K562 (cell line): Measurements from ENCODE around the gene IGSF21. TPM values are rescaled to one million over a fixed set of nuclear protein-coding genes. Genes with fewer than 3 reads are reported as not detected.

Source experiments
- ATAC-seq: fragments of 200-7000 bp; cut with Tn5 transposase; 3 replicates; pipeline ENCODE4 v1.9.1; 2020; ENCODE audit warnings: moderate library complexity
- BruUV-seq: library from RNA; stranded (reverse); fragments of 400-500 nt; replicated peaks from 2 replicates; lab custom pipeline; 2021; lab: Mats Ljungman, UMichigan
- CTCF ChIA-PET: fragments of 300-600 bp; formaldehyde crosslinking; extraction: SDS; loops from one replicate; lab custom pipeline; 2021; ENCODE audit warnings: low intra/inter-chr PET ratio; lab: Yijun Ruan, JAX
- POLR2A ChIA-PET: fragments of 300-600, 350-650 bp; sonication (Branson Sonifier 250); formaldehyde crosslinking; extraction: SDS; loops from one replicate; lab custom pipeline; 2021; ENCODE audit warnings: antibody characterized with exemption, inconsistent platforms; lab: Yijun Ruan, JAX
- DNase-seq, 4 experiments: peaks; one replicate each; pipeline versions ENCODE4 v3.0.0 to v3.0.0-alpha.2; 2011 to 2018; ENCODE audit warnings: low spot score in 3 of 4, mixed read lengths in 3 of 4; ENCODE audit errors: extremely low read depth in 1 of 4
- FAIRE-seq: peaks from 2 replicates; lab custom pipeline; 2011; peaks lifted over from hg19 to GRCh38; lab: Jason Lieb, UNC
- H2AFZ ChIP-seq: 2 replicates; pipeline ENCODE4 v1.6.0; 2011; ENCODE audit warnings: low read depth, low read length, control low read depth, inconsistent platforms
- H3K27ac ChIP-seq: fragments of 200-600 bp; 3 replicates; pipeline ENCODE4 v1.8.0; 2011; ENCODE audit warnings: low read depth, mild to moderate bottlenecking, control low read depth, inconsistent platforms, low read length, moderate library complexity, mixed read lengths; ENCODE audit errors: extremely low read depth
- H3K27me3 ChIP-seq, 2 experiments: fragments of 300-600 bp in 1 of 2; 2 replicates in 1 of 2; 3 replicates in 1 of 2; pipeline versions ENCODE4 v1.6.0 to v1.8.0; 2011; ENCODE audit warnings: inconsistent platforms in 2 of 2, low read length in 2 of 2, mild to moderate bottlenecking in 1 of 2, mixed read lengths in 1 of 2, moderate library complexity in 1 of 2; ENCODE audit not compliant: control insufficient read depth in 2 of 2, insufficient read depth in 2 of 2
- H3K36me3 ChIP-seq: fragments of 300-600 bp; 3 replicates; pipeline ENCODE4 v1.8.0; 2011; ENCODE audit warnings: mild to moderate bottlenecking, low read length, inconsistent platforms; ENCODE audit not compliant: control insufficient read depth, insufficient read depth
- H3K4me1 ChIP-seq, 2 experiments: fragments of 200-600 bp in 1 of 2; replicated peaks in 1 of 2; 2 replicates in 1 of 2; 3 replicates in 1 of 2; pipeline versions ENCODE4 v1.5.1 to v1.8.0; 2011; ENCODE audit warnings: inconsistent platforms in 2 of 2, low read length in 2 of 2, mild to moderate bottlenecking in 1 of 2, mixed read lengths in 1 of 2, moderate library complexity in 1 of 2; ENCODE audit not compliant: control insufficient read depth in 2 of 2, insufficient read depth in 2 of 2
- H3K4me2 ChIP-seq: 2 replicates; pipeline ENCODE4 v1.6.1; 2011; ENCODE audit warnings: low read length, control low read depth, inconsistent platforms, mixed read lengths; ENCODE audit not compliant: insufficient read depth
- H3K4me3 ChIP-seq: fragments of 200-600 bp; sonication (generic), shearing (Covaris generic); 2 replicates; pipeline ENCODE4 v1.5.1; 2016; ENCODE audit warnings: control low read depth, inconsistent platforms
- H3K79me2 ChIP-seq: fragments of 200-600 bp; 3 replicates; pipeline ENCODE4 v1.8.0; 2011; ENCODE audit warnings: low read length, inconsistent platforms; ENCODE audit not compliant: control insufficient read depth, insufficient read depth
- H3K9ac ChIP-seq, 2 experiments: 2 replicates each; pipeline versions ENCODE4 v1.6.0 to v1.6.1; 2011; ENCODE audit warnings: low read depth in 2 of 2, low read length in 2 of 2, control low read depth in 1 of 2, inconsistent platforms in 1 of 2, mild to moderate bottlenecking in 1 of 2, mixed read lengths in 1 of 2; ENCODE audit not compliant: insufficient read depth in 1 of 2
- H3K9me1 ChIP-seq: one replicate; pipeline ENCODE4 v1.6.0; 2011; ENCODE audit warnings: inconsistent platforms, mild to moderate bottlenecking, low read length, moderate library complexity; ENCODE audit not compliant: control insufficient read depth, insufficient read depth
- H3K9me3 ChIP-seq: replicated peaks from 2 replicates; pipeline ENCODE4 v1.5.1; 2011; ENCODE audit warnings: low read depth, low read length, inconsistent platforms; ENCODE audit not compliant: control insufficient read depth, insufficient read depth
- H4K20me1 ChIP-seq: replicated peaks from 2 replicates; pipeline ENCODE4 v1.6.1; 2011; ENCODE audit warnings: low read length, inconsistent platforms, mixed read lengths; ENCODE audit not compliant: control insufficient read depth, insufficient read depth
- CAMTA2 ChIP-seq: fragments of 250-450 bp; sonication (Bioruptor Pico); conservative IDR thresholded peaks from 2 replicates; pipeline ENCODE4 v1.5.1; 2022
- EHMT2 ChIP-seq: fragments of 450-650 bp; IDR thresholded peaks from 2 replicates; pipeline ENCODE4 v1.6.1; 2018; ENCODE audit warnings: antibody characterized with exemption
- GTF2A2 ChIP-seq: IDR thresholded peaks from 2 replicates; pipeline ENCODE4 v1.6.1; 2016; ENCODE audit warnings: mild to moderate bottlenecking, missing genetic modification characterization, missing compliant biosample characterization
- NR2C2 ChIP-seq, 2 experiments: fragments of 200-800 bp in 1 of 2; sonication (Bioruptor generic) in 1 of 2; sonication (generic) in 1 of 2; formaldehyde crosslinking in 1 of 2; IDR thresholded peaks; 2 replicates each; pipeline versions ENCODE4 v1.6.1 to v1.8.0; 2016 to 2022; ENCODE audit warnings: mild to moderate bottlenecking in 1 of 2, missing compliant biosample characterization in 1 of 2, missing genetic modification characterization in 1 of 2, missing genetic modification reagents in 1 of 2
- POU5F1 ChIP-seq: fragments of 150-350 bp; IDR thresholded peaks from 2 replicates; pipeline ENCODE4 v1.6.1; 2014; ENCODE audit warnings: borderline replicate concordance, low read length, low read depth, mild to moderate bottlenecking; ENCODE audit not compliant: partially characterized antibody
- RBM25 ChIP-seq: fragments of 200-400 bp; formaldehyde crosslinking; IDR thresholded peaks from 2 replicates; pipeline ENCODE4 v1.6.1; 2018; ENCODE audit warnings: low read length, low read depth, moderate library complexity; ENCODE audit not compliant: severe bottlenecking
- SLC30A9 ChIP-seq: fragments of 250-450 bp; sonication (Bioruptor Pico); IDR thresholded peaks from 2 replicates; pipeline ENCODE4 v1.8.0; 2022; ENCODE audit warnings: mild to moderate bottlenecking, moderate library complexity
- SNRNP70 ChIP-seq: fragments of 200-400 bp; formaldehyde crosslinking; optimal IDR thresholded peaks from 2 replicates; pipeline ENCODE3; 2017; ENCODE audit warnings: low read depth, low read length
- WGBS: fragments of 100-300 bp; shearing (Covaris generic); methylation state at CpG from one replicate; pipeline ENCODE4 v1.1.6; 2016; ENCODE audit warnings: low coverage, mixed read lengths; ENCODE audit not compliant: insufficient coverage; ENCODE audit errors: missing lambda C conversion rate; 5-methylcytosine and 5-hydroxymethylcytosine counted together
- in situ Hi-C: fragments of 300-500 bp; cut with MboI; formaldehyde crosslinking; loops from 4 replicates; pipeline ENCODE4 v1.15.0; 2018; ENCODE audit warnings: inconsistent platforms, mixed read lengths
- intact Hi-C: fragments of 100-400 bp; cut with micrococcal nuclease; formaldehyde crosslinking; loops from 2 replicates; pipeline ENCODE4 v1.14.2; 2022
- polyA plus RNA-seq, 8 experiments: library from polyadenylated mRNA; depleted of rRNA in 4 of 8; stranded (reverse) in 5 of 8; unstranded in 3 of 8; fragments of >200 nt; fragmentation: Nextera tagmentation in 2 of 8; fragmentation: Illumina TruSeq in 1 of 8; extraction: Ambion mirVana in 2 of 8; extraction: Trizol in 1 of 8; gene quantifications; 2 replicates each; pipeline versions ENCODE4 v1.2.1 to v1.2.3, GENCODE V29; 2011 to 2014; ENCODE audit warnings: inconsistent platforms in 1 of 8, missing spikeins in 1 of 8
- total RNA-seq, 7 experiments: library from RNA; depleted of rRNA in 6 of 7; stranded (reverse); fragments of >200 nt in 6 of 7; fragmentation: Illumina TruSeq in 2 of 7; extraction: Trizol in 2 of 7; gene quantifications; 2 replicates each; pipeline versions ENCODE4 v1.2.1 to v1.2.3, GENCODE V29; 2011 to 2021; ENCODE audit warnings: low replicate concordance in 1 of 7
- TF ChIP-seq, protein P1 (sequence below): fragments of 250-450 bp; sonication (Bioruptor Pico); IDR thresholded peaks from 2 replicates; pipeline ENCODE4 v1.4.0; 2020
- TF ChIP-seq, protein P2 (sequence below): fragments of 450-650 bp; formaldehyde crosslinking; IDR thresholded peaks from 2 replicates; pipeline ENCODE4 v1.4.0; 2022; ENCODE audit warnings: missing genetic modification characterization
- TF ChIP-seq, protein P3 (sequence below): sonication (generic); formaldehyde crosslinking; IDR thresholded peaks from 2 replicates; pipeline ENCODE4 v1.8.1; 2023; ENCODE audit warnings: mild to moderate bottlenecking, missing genetic modification reagents

IGSF21 gene
- total and polyA plus RNA-seq, 9 of the 15 experiments (the other 6 are each of a cell fraction or from before 2014, with no cell fraction given), result not detected

DNA sequence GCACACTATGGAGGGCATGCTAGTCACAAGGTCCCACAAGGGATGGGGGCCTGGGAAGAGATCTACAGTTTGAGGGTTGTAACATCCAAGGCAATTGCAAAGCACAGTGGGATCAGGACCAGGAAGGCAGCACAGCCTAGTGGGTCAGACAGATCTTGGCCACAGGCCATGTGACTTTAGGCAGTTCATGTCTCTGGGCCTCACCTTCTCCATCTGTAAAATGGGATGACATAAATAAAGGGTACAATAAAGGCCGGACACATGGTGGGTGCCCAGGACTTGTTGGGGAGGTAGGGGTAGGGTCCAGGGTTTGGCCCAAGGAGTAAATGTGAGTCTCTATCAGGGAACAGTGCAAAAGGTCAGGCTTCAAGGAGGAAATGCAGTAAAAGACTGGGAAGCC is 18.1 kb upstream of the IGSF21 start:
- no peaks in the 10 kb centered on the region for H4K20me1 ChIP-seq
- no TSS peak for BruUV-seq
- no peaks in the 10 kb centered on the region for H3K36me3 ChIP-seq
- H3K27ac ChIP-seq, result no peak overlapping the region
- no peaks in the 10 kb centered on the region for H3K79me2 ChIP-seq
- peak; percentile 56 for TF ChIP-seq RBM25
- TF ChIP-seq, protein P1, sequence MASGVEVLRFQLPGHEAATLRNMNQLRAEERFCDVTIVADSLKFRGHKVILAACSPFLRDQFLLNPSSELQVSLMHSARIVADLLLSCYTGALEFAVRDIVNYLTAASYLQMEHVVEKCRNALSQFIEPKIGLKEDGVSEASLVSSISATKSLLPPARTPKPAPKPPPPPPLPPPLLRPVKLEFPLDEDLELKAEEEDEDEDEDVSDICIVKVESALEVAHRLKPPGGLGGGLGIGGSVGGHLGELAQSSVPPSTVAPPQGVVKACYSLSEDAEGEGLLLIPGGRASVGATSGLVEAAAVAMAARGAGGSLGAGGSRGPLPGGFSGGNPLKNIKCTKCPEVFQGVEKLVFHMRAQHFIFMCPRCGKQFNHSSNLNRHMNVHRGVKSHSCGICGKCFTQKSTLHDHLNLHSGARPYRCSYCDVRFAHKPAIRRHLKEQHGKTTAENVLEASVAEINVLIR (CRISPR knock-in tag), result no peak
- no peak overlapping the region for H3K4me2 ChIP-seq
- no peaks in the 10 kb centered on the region for H3K9me3 ChIP-seq
- no peaks in the 10 kb centered on the region for H3K4me1 ChIP-seq
- ChIA-PET CTCF (no interaction called here), POLR2A (no interaction called here)
- H2AFZ ChIP-seq, result no peak overlapping the region
- FAIRE-seq (no peak), ATAC-seq (no peak), DNase-seq (no peak)
- H3K4me3 ChIP-seq, result no peak overlapping the region
- no peaks in the 10 kb centered on the region for H3K27me3 ChIP-seq
- H3K9ac ChIP-seq, result no peak overlapping the region
- WGBS, result 20% methylated on average over 1 of the region's 1 CpG
- intact Hi-C loops (no loop called here), in situ Hi-C loops (no loop called here)
- no peaks in the 10 kb centered on the region for H3K9me1 ChIP-seq

DNA sequence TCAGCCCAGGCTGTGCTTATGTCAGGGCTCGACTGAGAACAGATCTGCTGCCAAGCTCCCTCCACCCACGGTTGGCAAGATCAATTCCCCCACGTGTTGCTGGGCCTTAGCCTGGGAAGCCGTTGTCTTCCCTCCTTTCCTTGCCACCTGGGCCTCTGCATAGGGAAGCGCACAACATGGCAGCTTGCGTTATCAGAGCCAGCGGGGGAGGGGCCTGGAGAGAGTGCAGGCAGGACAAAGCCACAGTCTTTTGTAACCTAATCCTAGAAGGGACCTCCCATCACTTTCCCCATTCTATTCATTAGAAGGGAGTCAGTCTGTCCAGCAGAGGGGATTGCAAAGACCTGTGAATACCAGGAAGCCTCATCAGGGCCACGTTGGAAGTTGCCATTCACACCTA is 17.0 kb upstream of the IGSF21 start:
- Histone ChIP-seq H3K4me1 (no peaks in the 10 kb centered on the region), H3K9ac (no peak overlapping the region; a peak in 1 of 4 replicates), H2AFZ (no peak overlapping the region), H3K4me2 (no peak overlapping the region), H3K4me3 (no peak overlapping the region), H3K79me2 (no peaks in the 10 kb centered on the region), H3K27ac (no peak overlapping the region), H3K36me3 (no peaks in the 10 kb centered on the region), H3K9me1 (no peaks in the 10 kb centered on the region), H3K27me3 (no peaks in the 10 kb centered on the region), H4K20me1 (0 out of 2 replicates have a peak, but pooled peaks cover 3% of the 10 kb centered on the region), H3K9me3 (no peaks in the 10 kb centered on the region)
- ChIA-PET POLR2A (no interaction called here), CTCF (no interaction called here)
- intact Hi-C loops, result no loop called here
- ATAC-seq (no peak), DNase-seq (no peak), FAIRE-seq (no peak)
- in situ Hi-C loops, result no loop called here
- WGBS, result 1% methylated on average over 8 of the region's 8 CpGs
- BruUV-seq, result no TSS peak
- TF ChIP-seq CAMTA2 (CRISPR knock-in tag) (no peak), SNRNP70 (no peak), SLC30A9 (CRISPR knock-in tag) (no peak), POU5F1 (no peak), GTF2A2 (tag) (no peak), NR2C2 (CRISPR knock-in tag; IDR thresholded peaks at IDR 0.05) (no peak), NR2C2 (tag; IDR thresholded peaks at IDR 0.05) (no peak), EHMT2 (no peak)
- TF ChIP-seq, protein P2, sequence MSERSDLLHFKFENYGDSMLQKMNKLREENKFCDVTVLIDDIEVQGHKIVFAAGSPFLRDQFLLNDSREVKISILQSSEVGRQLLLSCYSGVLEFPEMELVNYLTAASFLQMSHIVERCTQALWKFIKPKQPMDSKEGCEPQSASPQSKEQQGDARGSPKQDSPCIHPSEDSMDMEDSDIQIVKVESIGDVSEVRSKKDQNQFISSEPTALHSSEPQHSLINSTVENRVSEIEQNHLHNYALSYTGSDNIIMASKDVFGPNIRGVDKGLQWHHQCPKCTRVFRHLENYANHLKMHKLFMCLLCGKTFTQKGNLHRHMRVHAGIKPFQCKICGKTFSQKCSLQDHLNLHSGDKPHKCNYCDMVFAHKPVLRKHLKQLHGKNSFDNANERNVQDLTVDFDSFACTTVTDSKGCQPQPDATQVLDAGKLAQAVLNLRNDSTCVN (CRISPR knock-in tag), result no peak
- TF ChIP-seq, protein P3, sequence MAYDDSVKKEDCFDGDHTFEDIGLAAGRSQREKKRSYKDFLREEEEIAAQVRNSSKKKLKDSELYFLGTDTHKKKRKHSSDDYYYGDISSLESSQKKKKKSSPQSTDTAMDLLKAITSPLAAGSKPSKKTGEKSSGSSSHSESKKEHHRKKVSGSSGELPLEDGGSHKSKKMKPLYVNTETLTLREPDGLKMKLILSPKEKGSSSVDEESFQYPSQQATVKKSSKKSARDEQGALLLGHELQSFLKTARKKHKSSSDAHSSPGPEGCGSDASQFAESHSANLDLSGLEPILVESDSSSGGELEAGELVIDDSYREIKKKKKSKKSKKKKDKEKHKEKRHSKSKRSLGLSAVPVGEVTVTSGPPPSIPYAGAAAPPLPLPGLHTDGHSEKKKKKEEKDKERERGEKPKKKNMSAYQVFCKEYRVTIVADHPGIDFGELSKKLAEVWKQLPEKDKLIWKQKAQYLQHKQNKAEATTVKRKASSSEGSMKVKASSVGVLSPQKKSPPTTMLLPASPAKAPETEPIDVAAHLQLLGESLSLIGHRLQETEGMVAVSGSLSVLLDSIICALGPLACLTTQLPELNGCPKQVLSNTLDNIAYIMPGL (CRISPR knock-in tag), result no peak
